T-helper 2 cell treated with Interferon-gamma antibody and Interleukin-4, amounts not matched to agents 5 μg/mL and 100 μg/mL, for 36 hours (primary cell): ENCODE measurements around the gene AXIN2.
"Not testable (repeated sequence)": the region's sequence is repeated elsewhere in the genome, so short reads cannot be mapped to it uniquely, and the experiment has no call there.

ENCODE experiments used
- DNase-seq: peaks from one replicate; pipeline ENCODE4 v3.0.0; 2021; ENCODE audit warnings: low spot score
- H3K27ac Mint-ChIP-seq: one replicate; pipeline ENCODE4 v1.8.0; 2021; ENCODE audit warnings: mild to moderate bottlenecking, mixed read lengths
- H3K27me3 Mint-ChIP-seq: one replicate; pipeline ENCODE4 v1.8.0; 2021; ENCODE audit warnings: low read depth, mixed read lengths
- H3K36me3 Mint-ChIP-seq: one replicate; pipeline ENCODE4 v1.8.0; 2021; ENCODE audit warnings: low read depth, mixed read lengths
- H3K4me1 Mint-ChIP-seq: one replicate; pipeline ENCODE4 v1.8.0; 2021; ENCODE audit warnings: low read depth, mixed read lengths
- H3K4me3 Mint-ChIP-seq: one replicate; pipeline ENCODE4 v1.8.0; 2022; ENCODE audit warnings: mild to moderate bottlenecking, moderate library complexity, mixed read lengths
- H3K9me3 Mint-ChIP-seq: one replicate; pipeline ENCODE4 v1.8.0; 2021; ENCODE audit warnings: mixed read lengths

AXIN2 gene

GRCh38 chr17:65515512-65515911 lies 45.9 kb downstream of the AXIN2 start:
- H3K4me1 Mint-ChIP-seq = peaks cover 6% of the 10 kb centered on the region
- no peaks in the 10 kb centered on the region for H3K36me3 Mint-ChIP-seq
- H3K27me3 Mint-ChIP-seq = peaks cover 64% of the 10 kb centered on the region
- H3K9me3 Mint-ChIP-seq = no peaks in the 10 kb centered on the region
- H3K4me3 Mint-ChIP-seq = no peak overlapping the region
- no peak overlapping the region for H3K27ac Mint-ChIP-seq
- DNase-seq = no peak

- no peaks in the 10 kb centered on the region for H3K9me3 Mint-ChIP-seq
- H3K36me3 Mint-ChIP-seq = no peaks in the 10 kb centered on the region
- no peak overlapping the region for H3K27ac Mint-ChIP-seq
- no peak overlapping the region for H3K4me3 Mint-ChIP-seq
- DNase-seq = no peak
- peaks cover 58% of the 10 kb centered on the region for H3K27me3 Mint-ChIP-seq
- peaks cover 5% of the 10 kb centered on the region for H3K4me1 Mint-ChIP-seq
Observed at GRCh38 chr17:65514541-65514940, 46.9 kb downstream of the AXIN2 start.

DNA sequence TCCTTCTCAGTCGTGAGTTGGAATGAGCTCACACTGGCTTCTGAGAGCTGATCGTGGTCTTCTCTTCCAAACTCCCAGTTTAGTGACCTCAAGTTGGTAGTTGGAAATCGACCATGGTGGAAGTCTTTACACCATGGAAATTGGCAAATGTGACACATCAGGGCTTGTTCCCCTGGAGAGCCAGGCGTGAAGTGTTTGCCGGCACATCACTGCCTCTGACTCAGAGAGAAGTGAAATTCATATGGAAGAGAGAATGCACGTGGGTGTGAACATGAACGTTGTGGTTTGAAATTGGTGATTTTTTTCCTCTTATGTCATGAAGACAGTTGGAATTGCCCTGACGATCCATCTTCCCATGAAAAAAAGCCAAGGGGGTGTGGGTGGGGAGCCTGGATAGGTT lies 47.4 kb downstream of the AXIN2 start:
- peak; percentile 40 for DNase-seq
- Mint-ChIP-seq H3K4me3 (no peak overlapping the region), H3K9me3 (no peaks in the 10 kb centered on the region), H3K27ac (no peak overlapping the region), H3K4me1 (peaks cover 5% of the 10 kb centered on the region), H3K36me3 (no peaks in the 10 kb centered on the region), H3K27me3 (peaks cover 56% of the 10 kb centered on the region)

GRCh38 chr17:65511316-65511715 lies 50.1 kb downstream of the AXIN2 start:
- DNase-seq = no peak
- Mint-ChIP-seq H3K27ac (no peak overlapping the region), H3K27me3 (peaks cover 48% of the 10 kb centered on the region), H3K36me3 (peaks cover 2% of the 10 kb centered on the region), H3K4me1 (peaks cover 4% of the 10 kb centered on the region), H3K4me3 (no peak overlapping the region), H3K9me3 (no peaks in the 10 kb centered on the region)

- Mint-ChIP-seq H3K4me1 (peaks cover 2% of the 10 kb centered on the region), H3K27me3 (peaks cover 45% of the 10 kb centered on the region), H3K4me3 (no peak overlapping the region), H3K27ac (no peak overlapping the region), H3K9me3 (no peaks in the 10 kb centered on the region), H3K36me3 (peaks cover 2% of the 10 kb centered on the region)
- no peak for DNase-seq
Observed at GRCh38 chr17:65509032-65509431, 52.4 kb downstream of the AXIN2 start.

- H3K4me3 Mint-ChIP-seq, H3K4me1 Mint-ChIP-seq, H3K9me3 Mint-ChIP-seq, H3K36me3 Mint-ChIP-seq, DNase-seq, H3K27ac Mint-ChIP-seq: not testable (repeated sequence)
- H3K27me3 Mint-ChIP-seq = peaks cover 24% of the 10 kb centered on the region
Observed at GRCh38 chr17:65504673-65505072, 56.8 kb downstream of the AXIN2 start.

GRCh38 chr17:65504141-65504540 lies 57.3 kb downstream of the AXIN2 start:
- no peak overlapping the region for H3K27ac Mint-ChIP-seq
- H3K27me3 Mint-ChIP-seq = peaks cover 28% of the 10 kb centered on the region
- no peak overlapping the region for H3K4me3 Mint-ChIP-seq
- H3K9me3 Mint-ChIP-seq = no peaks in the 10 kb centered on the region
- no peak for DNase-seq
- H3K36me3 Mint-ChIP-seq = peaks cover 2% of the 10 kb centered on the region
- no peaks in the 10 kb centered on the region for H3K4me1 Mint-ChIP-seq

DNA sequence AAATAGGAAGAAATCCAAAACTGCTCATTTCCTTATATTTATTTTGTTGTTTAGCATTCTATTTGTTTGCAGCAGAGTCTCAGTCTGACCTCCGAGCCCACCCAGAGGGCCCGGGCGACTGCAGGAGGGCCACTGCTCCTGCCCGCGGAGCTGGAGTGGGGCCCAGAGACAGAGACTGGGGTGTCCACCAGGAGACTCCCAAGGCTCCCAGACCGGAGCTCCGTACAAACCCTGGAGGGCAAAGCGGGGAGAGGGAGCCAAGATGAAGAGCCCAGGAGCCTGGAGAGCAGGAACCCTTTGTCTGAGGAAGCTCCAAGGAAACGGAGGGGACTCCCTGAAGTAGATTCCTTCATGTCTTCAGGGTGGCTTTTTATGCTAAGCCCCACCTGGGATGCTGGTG lies 57.9 kb downstream of the AXIN2 start:
- DNase-seq = no peak
- Mint-ChIP-seq H3K4me1 (no peaks in the 10 kb centered on the region), H3K9me3 (no peaks in the 10 kb centered on the region), H3K4me3 (no peak overlapping the region), H3K27ac (no peak overlapping the region), H3K27me3 (peaks cover 26% of the 10 kb centered on the region), H3K36me3 (peaks cover 2% of the 10 kb centered on the region)

DNA sequence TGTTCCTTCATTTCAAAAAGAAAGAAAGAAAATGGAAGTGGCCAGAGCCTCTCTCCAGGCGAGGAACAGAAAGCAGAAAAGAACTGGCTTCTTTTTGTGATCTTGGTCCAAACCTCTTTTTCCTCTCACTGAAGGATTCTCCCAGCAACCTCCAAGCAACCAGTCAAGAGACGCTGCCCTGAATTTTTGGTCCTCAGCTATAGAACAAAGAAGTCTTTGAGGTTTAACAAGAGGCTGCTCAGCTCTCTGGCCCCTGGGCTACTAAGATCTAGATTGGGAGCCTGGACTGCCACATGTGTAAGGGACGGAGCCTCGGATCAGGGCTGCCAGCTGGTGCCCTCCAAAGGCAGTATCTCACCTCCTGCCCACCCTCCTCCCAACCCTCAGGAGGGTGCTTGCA lies 62.6 kb downstream of the AXIN2 start:
- Mint-ChIP-seq H3K27ac (no peak overlapping the region), H3K4me1 (peaks cover 8% of the 10 kb centered on the region), H3K4me3 (no peak overlapping the region), H3K27me3 (peaks cover 32% of the 10 kb centered on the region), H3K36me3 (no peaks in the 10 kb centered on the region), H3K9me3 (no peaks in the 10 kb centered on the region)
- no peak for DNase-seq

- DNase-seq = no peak
- H3K4me3 Mint-ChIP-seq = no peak overlapping the region
- no peaks in the 10 kb centered on the region for H3K9me3 Mint-ChIP-seq
- no peak overlapping the region for H3K27ac Mint-ChIP-seq
- peaks cover 8% of the 10 kb centered on the region for H3K4me1 Mint-ChIP-seq
- H3K27me3 Mint-ChIP-seq = peaks cover 36% of the 10 kb centered on the region
- H3K36me3 Mint-ChIP-seq = no peaks in the 10 kb centered on the region
Observed at GRCh38 chr17:65496801-65497200, 64.6 kb downstream of the AXIN2 start.

DNA sequence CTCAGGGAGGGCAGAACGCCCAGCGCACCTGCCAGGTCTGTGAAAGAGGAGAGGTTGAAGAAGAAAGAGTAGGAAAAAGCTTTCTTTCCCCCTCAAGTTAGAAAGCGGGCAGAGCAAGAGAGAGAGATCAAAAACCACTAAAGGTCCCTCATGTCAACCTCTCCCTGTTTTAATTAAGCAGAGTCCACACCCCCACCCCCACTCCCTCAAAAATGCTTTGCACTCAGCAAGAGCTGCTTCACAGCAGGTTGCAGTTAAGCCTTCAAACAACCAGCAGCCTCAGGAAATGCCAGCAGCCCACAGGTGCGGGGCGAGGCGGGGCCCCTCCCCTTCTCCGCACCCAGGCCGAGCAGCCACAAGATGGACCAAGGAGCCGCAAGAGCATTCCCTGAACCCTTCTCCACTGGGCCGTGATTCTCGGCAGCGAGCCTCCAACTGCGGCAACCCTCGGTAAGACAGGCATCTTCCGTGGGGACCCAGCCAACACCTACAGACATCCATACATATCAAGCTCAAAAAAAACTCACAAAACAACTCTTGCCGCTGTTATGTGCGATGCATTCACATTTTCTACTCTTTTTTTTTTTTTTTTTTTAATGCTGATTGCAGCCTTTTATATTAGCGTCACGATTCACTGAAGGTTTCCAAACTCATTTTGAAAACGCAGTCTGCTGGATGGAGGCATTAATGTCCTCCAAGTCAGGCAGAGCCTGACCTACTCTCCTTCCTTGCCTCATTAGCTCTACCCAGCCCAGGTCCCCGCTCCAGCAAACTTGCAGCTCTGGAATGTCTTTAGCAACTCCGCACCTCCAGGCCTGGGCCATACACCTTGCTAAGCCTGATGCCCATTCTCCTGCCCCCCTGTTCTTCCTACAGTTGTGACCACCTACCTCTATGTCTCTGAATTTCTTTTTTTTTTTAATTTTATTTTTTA lies 66.1 kb downstream of the AXIN2 start:
- Mint-ChIP-seq H3K27me3 (peaks cover 40% of the 10 kb centered on the region), H3K9me3 (no peaks in the 10 kb centered on the region), H3K27ac (no peak overlapping the region), H3K4me1 (peaks cover 8% of the 10 kb centered on the region), H3K36me3 (no peaks in the 10 kb centered on the region), H3K4me3 (peak overlapping the region; percentile 15)
- DNase-seq = no peak

- H3K4me1 Mint-ChIP-seq = no peaks in the 10 kb centered on the region
- H3K9me3 Mint-ChIP-seq = no peaks in the 10 kb centered on the region
- H3K27me3 Mint-ChIP-seq = peaks cover 17% of the 10 kb centered on the region
- H3K4me3 Mint-ChIP-seq = no peak overlapping the region
- H3K27ac Mint-ChIP-seq = no peak overlapping the region
- no peak for DNase-seq
- H3K36me3 Mint-ChIP-seq = no peaks in the 10 kb centered on the region
Observed at GRCh38 chr17:65489413-65490155, 71.9 kb downstream of the AXIN2 start.

GRCh38 chr17:65488665-65489064 lies 72.8 kb downstream of the AXIN2 start:
- Mint-ChIP-seq H3K36me3 (no peaks in the 10 kb centered on the region), H3K27me3 (peaks cover 14% of the 10 kb centered on the region)

GRCh38 chr17:65487990-65488389 lies 73.5 kb downstream of the AXIN2 start:
- Mint-ChIP-seq H3K9me3 (no peaks in the 10 kb centered on the region), H3K27me3 (peaks cover 11% of the 10 kb centered on the region), H3K27ac (no peak overlapping the region), H3K4me1 (no peaks in the 10 kb centered on the region), H3K4me3 (no peak overlapping the region), H3K36me3 (no peaks in the 10 kb centered on the region)
- DNase-seq = no peak

More at GRCh38 chr17:65488665-65489064, 72.8 kb downstream of the AXIN2 start:
- H3K4me1 Mint-ChIP-seq = no peaks in the 10 kb centered on the region
- H3K9me3 Mint-ChIP-seq = no peaks in the 10 kb centered on the region
- H3K4me3 Mint-ChIP-seq = no peak overlapping the region
- no peak overlapping the region for H3K27ac Mint-ChIP-seq
- no peak for DNase-seq
